Stimulated activated CD4-positive, alpha-beta T cell treated with anti-CD3 and anti-CD28 coated beads, Interleukin-15, amount 100 ng/mL, for 1 hour (primary cell): ENCODE data around the gene PRKCZ.
A peak's percentile ranks its signal among the peaks of the same experiment; 100 is the strongest.
"Not testable (repeated sequence)": the region's sequence is repeated elsewhere in the genome, so short reads cannot be mapped to it uniquely, and the experiment has no call there.

Source experiments
- DNase-seq, 2 donors: peaks; one replicate each; pipeline ENCODE4 v3.0.0-alpha.2; 2020; ENCODE audit warnings: low read depth in 1 of 2, low spot score in 1 of 2

PRKCZ gene

DNA sequence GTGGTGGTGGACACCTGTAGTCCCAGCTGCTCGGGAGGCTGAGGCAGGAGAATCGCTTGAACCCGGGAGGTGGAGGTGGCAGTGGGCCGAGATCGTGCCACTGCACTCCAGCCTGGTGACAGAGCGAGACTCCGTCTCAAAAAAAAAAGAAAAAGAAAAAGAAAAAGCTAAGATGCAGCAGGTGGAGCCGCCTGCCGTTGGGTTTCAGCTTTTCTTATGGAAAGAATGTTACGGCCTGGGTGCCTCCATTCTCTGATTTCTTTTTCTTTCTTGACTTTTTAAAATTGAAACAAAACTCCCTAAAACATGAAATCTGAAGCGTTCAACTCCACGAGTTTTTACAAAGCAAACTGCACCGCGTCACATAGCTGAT is 64.4 kb downstream of the PRKCZ start:
- DNase-seq: not testable (repeated sequence)

DNA sequence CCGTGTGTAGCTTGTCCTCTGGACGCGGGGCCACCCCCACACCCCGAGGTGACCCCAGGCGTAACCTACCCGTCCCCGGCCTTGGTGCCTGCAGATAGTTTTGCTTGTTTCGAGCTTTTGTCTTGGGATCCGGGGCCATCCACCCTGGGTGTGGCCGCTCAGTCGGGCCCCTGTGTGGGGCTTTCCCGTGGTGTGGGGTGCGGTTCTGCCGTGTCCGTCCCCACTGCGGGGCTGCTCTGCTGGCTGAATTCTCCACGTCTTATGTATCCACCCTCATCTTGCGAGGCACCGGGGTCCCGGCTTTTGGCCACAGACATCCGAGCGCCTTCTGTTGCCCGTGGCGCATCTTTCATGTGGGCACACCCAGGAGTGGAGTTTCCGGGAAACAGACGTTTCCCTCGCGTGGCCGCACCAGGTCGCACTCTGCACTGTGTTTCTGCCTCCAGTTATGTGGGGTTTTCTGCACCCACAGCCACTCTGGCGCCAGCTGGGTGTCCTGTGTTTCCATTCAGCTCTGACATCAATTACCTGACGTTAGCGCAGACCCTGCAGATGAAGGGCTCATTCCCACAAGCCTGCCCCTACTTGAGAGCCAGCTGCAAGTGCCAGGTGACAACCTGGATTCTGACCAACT is 64.9 kb downstream of the PRKCZ start:
- no peak for DNase-seq

DNA sequence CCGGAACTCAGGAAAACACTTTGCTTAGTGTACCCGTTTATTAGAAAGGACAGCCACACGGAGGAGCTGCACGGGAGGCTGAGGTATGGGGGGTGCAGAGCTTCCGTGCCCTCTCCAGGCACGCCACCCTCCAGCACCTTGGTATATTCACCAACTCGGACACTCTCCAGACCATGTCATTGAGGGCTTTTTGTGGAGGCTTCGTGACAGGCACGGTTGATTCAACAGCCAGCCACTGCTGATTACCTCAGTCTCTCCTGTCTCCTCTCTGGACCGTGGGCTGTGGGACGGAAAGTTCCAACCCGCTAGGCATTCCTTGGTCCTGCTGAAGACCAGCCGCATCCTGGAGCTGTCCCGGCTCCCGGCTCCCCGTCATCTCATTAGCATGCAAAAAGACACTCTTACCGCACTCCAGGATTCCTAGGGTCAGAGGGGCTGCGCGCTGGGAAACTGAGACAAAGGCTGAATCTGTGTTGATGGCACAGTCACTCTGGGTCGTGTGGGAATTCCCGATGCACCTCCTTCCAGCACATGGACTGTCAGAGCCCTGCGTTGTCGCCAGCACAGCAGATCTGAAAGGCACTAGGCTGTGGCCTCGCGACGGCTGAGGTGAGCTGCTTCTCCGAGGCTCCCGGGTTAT is 65.6 kb downstream of the PRKCZ start:
- DNase-seq: no peak

DNA sequence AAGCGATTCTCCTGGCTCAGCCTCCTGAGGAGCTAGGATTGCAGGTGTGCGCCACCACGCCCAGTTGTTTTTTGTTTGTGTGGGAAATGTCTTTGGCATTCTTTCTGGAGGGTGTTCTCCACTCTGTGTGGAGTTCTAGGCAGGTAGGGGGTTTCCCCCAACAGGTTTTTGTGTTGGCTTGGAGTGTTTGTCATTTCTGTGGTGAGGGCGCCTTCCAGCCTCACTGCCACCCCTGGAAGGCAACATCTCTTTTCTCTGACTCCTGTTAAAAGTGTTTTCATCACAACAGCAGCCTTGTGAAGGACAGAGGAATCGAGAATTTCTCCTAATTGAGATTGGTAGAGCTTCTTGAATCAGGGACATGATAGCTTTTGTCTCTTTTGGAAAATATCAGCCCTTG is 69.7 kb downstream of the PRKCZ start:
- DNase-seq: no peak

DNA sequence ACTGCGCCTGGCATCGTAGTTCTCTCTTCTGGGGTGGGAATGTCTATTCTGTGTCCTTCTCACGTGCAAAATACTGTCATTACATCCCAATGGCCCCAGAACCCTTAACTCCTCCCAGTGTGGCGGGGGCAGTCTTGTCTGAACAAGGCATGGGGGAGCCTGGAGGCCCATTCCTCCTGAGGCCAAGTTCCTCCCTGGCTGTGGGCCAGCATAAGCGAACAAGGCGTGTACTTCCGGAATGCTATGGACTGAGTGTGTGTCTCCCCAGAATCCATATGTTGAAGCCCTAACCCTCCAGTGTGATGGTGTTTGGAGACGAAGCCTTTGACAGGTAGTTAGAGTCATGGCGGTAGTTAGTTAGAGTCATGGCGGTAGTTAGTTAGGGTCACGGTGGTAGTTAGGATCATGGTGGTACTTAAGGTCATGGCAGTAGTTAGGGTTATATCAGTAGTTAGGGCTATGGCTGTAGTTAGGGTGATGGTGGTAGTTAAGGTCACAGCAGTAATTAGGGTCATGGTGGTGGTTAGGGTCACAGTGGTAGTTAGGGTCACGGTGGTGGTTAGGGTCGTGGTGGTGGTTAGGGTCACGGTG is 71.0 kb downstream of the PRKCZ start:
- DNase-seq: no peak

DNA sequence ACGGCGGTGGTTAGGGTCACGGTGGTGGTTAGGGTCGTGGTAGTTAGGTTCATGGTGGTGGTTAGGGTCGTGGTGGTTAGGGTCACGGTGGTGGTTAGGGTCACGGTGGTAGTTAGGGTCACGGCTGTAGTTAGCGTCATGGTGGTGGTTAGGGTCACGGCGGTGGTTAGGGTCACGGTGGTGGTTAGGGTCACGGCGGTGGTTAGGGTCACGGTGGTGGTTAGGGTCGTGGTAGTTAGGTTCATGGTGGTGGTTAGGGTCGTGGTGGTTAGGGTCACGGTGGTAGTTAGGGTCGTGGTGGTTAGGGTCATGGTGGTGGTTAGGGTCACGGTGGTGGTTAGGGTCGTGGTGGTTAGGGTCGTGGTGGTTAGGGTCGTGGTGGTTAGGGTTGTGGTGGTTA is 71.6 kb downstream of the PRKCZ start:
- not testable (repeated sequence) for DNase-seq

DNA sequence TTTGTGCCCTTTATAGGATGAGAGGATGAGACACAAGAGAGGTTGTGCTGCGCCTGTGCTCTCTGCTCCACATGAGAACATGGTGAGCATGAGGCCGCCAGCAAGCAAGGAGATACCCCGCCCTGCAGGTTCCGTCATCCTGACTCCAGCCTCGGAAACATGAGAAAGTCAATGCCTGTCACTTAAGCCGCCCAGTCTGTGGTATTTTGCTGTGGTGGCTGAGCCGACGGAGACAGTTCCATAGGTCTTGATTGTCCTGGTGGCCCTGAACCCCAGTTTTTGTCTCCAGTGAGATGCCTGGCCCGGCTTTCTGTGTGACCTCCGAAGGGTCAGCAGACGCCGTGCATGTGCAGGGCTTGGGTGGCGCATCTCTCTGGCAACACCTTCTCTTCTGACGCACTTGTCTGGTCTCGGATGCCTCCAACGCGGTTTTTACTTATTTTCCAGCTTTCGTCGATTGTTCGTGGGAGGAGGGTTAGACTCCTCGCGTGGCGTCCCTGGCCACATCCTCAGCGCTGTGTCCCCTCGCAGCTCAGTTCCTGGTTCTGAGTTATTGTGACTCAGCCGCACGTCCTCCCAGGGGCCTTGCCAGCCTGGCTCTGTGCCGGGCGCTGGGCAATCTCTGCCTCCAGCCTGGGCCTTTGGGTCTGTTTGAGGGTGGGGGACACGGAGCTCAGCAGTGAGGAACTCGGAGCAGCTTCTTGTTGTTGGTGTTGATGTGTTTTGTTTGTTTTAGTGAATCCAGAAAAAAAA is 74.4 kb downstream of the PRKCZ start:
- DNase-seq: no peak

DNA sequence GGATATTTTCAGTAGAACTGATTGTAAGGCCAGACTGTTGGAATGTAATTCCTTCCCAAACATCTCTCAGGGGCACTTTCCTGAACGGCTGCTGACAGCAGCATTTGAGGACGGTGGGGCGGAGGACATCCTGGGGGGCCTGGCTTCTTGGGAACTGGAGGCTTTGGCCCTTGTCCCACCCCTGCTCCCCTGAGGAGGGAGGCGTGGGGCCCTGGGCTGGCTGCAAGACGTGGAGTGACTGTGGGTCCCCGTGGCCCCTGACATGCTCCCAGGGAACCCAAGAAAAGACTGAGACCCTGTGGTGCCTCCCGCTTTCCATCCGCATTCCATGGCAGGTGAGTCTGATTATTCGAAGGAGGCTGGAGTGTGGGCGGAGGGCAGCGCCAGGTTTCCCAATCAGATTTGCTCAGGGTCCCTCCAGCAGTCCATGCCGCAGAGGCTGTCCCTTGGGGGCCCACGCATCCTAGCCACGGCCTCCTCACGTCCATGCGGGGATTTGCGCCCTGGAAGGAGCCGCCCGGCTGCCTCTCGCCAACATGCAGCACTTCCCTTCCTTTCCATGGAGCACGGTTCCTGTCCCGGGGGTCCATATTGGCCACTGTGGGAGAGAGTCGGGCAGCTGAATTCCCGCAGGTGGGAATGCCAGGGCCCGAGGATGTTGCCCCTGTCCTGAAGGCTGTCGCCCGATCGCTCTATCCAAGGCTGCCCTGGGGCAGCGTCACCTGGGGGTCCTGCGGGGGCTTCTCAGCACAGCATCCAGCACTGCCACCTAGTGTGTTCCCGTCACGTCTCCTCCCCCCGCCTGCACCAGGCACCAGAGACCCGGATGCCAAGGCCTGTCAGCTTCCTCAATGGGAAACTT is 75.4 kb downstream of the PRKCZ start:
- DNase-seq: no peak

DNA sequence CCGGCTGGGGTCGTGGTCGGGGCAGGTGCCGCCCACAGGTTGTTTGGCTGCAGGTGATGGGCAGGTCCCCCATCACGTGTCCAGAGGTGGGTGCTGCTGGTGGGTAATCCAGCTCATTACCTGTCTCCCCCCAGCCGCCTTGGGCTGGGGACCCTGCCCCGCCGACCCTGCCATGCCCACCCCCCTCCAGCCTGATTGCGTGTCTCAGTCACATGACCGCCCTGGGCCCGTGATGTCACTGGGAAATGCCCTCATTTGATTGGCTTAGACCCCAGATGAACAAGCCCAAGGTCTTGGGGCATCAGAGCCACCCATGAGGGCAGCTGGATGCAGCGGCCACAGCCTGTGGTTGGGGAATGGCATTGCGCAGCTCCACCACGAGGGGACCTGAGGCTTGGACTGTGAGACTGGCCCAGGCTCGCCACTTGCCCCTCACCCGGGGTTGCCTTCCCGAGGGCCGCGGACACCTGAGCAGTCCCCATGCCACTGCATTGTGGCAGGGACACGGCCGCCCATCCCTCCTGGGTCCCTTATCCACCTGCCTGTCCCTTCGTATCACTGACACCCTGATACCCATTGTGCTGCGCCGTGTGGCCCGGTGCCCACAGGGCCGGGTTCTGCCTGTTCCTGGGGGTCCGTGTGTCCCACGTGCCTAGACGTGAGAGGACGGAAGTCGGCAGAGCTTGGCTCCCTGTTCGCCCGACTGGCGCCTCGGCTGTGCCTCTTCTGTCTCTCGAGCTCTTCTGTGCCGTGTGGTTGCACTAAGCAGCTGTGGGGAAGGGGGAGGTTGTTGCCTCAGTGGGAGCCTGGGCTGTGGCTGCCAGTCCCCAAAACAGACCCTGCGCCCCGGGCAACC is 76.3 kb downstream of the PRKCZ start:
- DNase-seq: no peak

DNA sequence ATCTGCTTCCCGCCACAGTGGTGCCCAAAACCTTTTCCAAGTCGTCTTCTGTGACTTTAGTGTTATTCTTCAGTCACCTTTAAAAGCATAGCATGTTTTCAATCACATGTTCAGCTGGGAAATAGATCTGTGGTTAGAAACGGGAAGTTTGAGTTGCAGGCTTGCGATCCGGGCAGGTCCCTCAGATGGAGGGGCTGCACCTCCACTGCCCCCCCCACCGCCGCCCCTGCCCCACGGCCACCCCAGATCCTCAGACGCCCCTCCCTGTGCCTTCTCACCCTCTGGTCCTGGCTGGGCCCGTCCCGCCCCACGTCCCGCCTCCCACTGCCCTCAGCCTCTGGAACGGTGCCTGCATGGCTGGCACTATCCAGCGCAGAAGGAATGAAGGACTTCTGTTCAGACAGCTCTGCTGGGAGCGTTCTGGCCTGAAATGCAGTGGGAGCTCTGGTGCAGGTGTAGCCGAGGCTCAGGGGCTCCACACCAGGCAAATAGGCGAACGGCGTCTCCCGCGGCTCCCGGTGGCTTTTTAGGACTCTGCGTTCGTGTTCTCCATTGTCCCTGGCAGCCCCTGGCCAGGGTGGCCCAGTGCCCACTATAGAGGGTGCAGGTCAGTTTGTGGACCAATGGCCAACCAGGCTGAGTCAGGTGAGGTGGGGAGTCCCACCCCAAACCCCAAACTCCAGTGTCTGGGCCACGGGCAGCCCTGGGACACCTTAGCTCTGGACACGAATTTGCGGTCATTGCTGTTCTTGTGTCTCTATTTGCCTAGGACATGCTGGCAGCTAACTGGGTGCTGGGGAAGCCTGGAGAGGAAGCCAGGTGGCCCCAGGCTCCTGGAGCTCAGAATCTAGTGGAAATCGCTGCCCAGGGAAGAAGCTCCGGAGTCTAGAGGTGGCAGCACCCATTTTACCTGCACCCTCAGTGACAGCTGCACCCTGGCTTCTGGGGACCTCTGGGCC is 77.3 kb downstream of the PRKCZ start:
- DNase-seq: no peak

DNA sequence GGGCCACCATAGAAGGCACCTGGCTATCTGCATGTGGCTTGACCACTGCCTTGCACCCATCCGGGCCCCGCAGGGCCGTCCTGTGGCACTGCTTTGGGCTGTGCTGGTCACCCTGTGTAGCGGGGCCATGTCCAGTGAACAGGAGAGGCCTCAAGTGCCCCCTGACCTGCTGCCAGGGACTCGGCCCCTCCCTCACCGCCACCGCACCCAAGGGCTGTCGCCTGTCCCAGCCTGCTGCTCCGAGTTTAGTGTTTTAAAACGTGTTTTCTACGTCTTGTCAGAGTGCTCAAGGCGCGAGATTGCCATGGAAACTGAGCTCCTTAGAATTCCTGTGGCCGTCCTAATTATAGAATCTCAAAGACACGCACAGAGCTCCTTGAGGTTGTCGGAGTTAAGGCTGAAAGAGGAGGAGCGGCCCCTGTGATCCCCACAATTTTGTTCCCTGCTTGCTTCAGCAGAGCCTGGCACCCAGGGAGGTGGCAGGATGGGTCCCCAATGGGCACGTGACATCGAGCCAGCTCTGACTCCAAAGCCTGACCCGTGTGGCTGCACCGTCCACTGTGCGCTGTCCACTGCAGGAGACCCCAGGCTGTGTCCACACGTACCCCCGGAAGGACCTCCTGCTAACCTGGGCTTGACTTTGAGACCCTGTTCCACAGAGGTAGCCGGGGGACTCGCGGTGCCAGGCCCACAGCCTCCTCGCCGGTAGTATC is 78.1 kb downstream of the PRKCZ start:
- no peak for DNase-seq

DNA sequence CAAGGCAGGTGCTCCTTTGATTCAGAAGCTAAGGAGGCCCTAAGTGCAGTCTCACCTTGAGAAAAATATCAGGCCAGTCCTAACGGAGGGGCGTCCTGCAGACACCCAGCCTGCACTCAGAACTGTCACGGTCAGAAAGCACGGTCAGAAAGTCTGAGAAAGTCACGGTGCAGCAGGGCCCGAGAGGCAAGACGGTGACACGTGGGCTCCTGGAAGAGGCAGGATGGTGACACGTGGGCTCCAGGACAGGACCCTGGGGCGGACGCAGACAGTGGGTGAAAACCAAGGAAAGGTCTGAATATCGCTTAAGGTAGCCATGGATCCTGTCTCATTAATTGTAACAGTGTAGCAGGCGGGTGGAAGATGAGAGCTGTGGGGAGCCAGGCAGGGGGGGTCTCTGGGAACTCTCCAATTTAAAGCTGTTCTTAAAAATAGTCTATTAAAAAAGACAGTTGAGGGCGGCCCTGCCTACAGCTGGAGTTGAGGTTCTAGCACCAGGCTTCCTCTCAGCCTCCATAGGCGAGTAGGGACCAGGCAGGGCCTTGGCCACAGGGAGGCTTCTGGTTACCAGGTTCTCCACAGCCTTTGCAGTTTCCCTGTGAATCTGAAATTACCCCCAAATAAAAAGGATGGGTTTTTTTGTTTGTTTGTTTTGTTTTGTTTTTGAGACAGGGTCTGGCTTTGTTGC is 79.2 kb downstream of the PRKCZ start:
- DNase-seq: no peak

DNA sequence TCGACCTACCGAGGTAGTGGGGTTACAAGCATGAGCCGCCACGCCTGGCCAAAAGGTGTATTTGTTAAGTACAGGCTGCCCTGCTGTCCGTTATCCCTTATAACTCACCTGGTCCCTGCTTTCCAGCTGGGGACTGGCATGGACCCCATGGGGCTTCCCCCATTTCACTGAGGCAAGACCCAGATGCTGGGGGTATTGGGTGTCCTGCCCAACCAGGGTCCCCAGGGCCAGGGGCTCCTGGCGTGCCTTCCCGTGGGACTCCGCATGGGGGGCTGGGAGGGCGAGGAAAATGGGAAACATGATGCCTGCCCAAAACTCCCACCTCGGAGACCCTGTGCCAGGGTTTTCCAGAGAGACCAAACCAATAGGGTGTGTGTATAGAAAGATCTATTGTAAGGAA is 79.9 kb downstream of the PRKCZ start:
- DNase-seq: no peak

DNA sequence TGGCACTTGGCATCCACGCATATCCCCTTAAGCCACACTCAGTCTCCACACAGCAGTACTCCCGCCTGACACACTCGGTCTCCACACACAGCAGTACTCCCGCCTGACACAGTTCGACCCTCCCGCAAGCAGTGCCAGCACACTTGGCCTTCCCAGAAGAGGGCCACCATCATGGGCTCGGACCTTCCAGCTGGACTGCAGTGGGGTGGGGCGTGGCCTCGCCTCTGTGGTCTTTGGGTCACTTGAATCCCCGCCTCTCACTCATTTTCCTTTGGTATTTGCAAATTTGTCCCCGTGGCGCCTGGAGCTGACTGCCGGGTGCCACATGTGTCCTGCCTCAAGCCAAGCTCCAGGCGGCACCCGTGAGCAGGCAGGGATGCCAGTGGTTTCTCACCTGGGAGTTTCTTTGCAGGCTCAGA is 80.7 kb downstream of the PRKCZ start:
- no peak for DNase-seq

DNA sequence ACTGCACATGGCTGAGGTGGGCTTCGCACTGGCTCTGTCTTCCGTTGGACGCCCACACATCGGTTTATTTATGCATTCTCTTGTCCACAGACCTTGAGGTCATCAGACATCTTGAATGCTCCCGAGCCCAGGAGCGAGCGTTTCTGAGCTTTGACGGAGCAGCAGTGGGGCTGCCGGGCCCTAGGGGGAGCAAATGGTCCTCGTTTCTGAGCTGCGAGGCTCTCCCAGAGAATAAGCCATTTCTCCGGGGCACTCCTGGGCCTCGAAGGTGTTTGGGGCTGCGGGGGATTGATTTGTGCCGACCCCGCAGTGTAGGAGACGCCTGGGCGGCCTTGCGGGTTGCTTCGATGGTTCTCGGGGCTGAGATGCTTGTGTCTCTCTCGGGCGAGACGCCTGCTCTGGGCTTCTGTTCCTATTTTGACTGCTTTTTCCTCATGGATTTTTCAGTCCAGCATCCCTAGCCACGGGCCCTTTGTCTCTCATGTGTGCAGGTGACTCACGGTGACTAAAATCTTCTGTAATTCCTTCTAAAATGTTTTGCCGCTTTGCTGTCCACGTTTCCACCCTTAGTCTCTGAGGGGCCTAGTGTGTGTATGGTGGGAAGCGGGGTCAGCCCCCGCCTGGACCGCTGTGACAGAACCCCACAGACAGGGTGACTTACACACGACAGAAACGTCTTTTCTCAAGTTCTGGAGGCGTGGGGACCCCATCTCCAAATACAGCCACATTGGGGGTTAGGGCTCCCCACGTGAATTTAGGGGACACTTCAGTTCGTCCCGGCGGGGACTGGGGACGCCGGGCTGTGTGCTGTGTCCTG is 82.2 kb downstream of the PRKCZ start:
- no peak for DNase-seq

DNA sequence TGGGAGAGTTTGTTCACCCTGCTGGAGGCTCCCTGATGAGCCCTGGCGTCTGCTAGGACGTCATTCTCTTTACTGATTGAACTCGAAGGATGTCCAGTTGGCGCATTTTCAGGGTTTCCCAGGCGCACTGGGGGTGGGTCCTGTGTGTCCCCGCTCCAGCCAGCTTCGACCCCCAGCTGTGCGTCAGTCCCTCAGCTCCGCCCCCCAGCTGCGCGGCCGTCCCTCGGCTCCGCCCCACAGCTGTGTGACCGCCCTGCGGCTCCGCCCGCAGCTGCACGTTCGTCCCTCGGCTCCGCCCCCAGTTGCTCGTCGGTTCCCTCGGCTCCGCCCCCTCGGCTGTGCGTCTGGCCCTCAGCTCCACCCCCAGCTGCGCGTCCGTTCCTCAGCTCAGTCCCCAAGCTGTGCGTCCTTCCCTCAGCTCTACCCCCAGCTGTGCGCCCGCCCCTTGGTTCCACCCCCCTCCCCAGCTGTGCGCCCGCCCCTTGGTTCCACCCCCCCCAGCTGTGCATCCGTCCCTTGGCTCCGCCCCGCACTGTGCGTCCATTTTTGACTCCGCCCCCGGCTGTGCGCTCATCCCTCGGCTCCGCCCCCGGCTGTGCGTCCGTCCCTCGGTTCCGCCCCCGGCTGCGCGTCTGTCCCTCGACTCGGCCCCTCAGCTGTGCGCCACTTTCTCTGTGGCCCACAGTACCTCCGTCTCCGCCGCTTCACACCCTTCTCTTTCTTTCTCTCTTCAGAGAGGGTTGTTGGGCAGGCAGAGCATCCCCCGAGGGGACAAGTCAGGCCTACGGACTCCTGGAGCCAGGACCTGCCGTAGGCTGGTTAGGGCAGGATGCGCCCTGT is 83.0 kb downstream of the PRKCZ start:
- peak; percentile 93 to 94 for DNase-seq
